Panc1 (cell line): Measurements from ENCODE around the gene DZIP1. TPM values are rescaled to one million over a fixed set of nuclear protein-coding genes. Genes with fewer than 3 reads are reported as not detected.

Source experiments
- ATAC-seq: fragments of 200-7000 bp; cut with Tn5 transposase; 2 replicates; pipeline ENCODE4 v1.9.1; 2020; ENCODE audit warnings: mild to moderate bottlenecking, moderate library complexity
- BruUV-seq: library from RNA; stranded (reverse); fragments of 400-500 nt; replicated peaks from 2 replicates; lab custom pipeline; 2021; lab: Mats Ljungman, UMichigan
- CTCF ChIA-PET: fragments of 300-600 bp; sonication (Branson Sonifier 250); formaldehyde crosslinking; loops from one replicate; lab custom pipeline; 2022; ENCODE audit warnings: antibody characterized with exemption; lab: Charles Lee
- POLR2A ChIA-PET: fragments of 300-600 bp; sonication (Branson Sonifier 250); formaldehyde crosslinking; loops from one replicate; lab custom pipeline; 2022; ENCODE audit warnings: antibody characterized with exemption; lab: Charles Lee
- DNase-seq: peaks from one replicate; pipeline ENCODE4 v3.0.0-alpha.2; 2010; ENCODE audit warnings: low read depth, low spot score
- H3K27ac ChIP-seq: 2 replicates; pipeline ENCODE4 v1.5.1; 2011; ENCODE audit warnings: mild to moderate bottlenecking, low read length, inconsistent platforms
- H3K27me3 ChIP-seq: fragments of 200-500 bp; sonication (Bioruptor generic); 2 replicates; pipeline ENCODE4 v1.6.0; 2014; ENCODE audit warnings: low read length, inconsistent platforms; ENCODE audit not compliant: control insufficient read depth, insufficient read depth
- H3K36me3 ChIP-seq: fragments of 200-500 bp; sonication (Bioruptor generic); 2 replicates; pipeline ENCODE4 v1.5.1; 2014; ENCODE audit warnings: inconsistent platforms, mild to moderate bottlenecking, low read length, moderate library complexity; ENCODE audit not compliant: control insufficient read depth, insufficient read depth
- H3K4me1 ChIP-seq: 2 replicates; pipeline ENCODE4 v1.5.1; 2011; ENCODE audit warnings: inconsistent platforms, mild to moderate bottlenecking, low read length, moderate library complexity; ENCODE audit not compliant: control insufficient read depth, insufficient read depth
- H3K4me3 ChIP-seq, 2 experiments: 2 replicates each; pipeline ENCODE4 v1.5.1; 2011 to 2012; ENCODE audit warnings: low read depth in 2 of 2, low read length in 2 of 2, mild to moderate bottlenecking in 2 of 2, inconsistent platforms in 1 of 2, moderate library complexity in 1 of 2
- H3K9me3 ChIP-seq: fragments of 200-500 bp; sonication (Bioruptor generic); 2 replicates; pipeline ENCODE4 v1.5.1; 2014; ENCODE audit warnings: low read depth, mild to moderate bottlenecking, inconsistent platforms, low read length, moderate library complexity; ENCODE audit not compliant: control insufficient read depth, insufficient read depth
- CTCF ChIP-seq: fragments of 450-650 bp; IDR thresholded peaks from 2 replicates; pipeline ENCODE4 v1.5.1; 2017; ENCODE audit warnings: mild to moderate bottlenecking
- POLR2AphosphoS5 ChIP-seq: IDR thresholded peaks from 2 replicates; pipeline ENCODE4 v1.6.1; 2012; ENCODE audit warnings: mild to moderate bottlenecking, low read depth, low read length, moderate library complexity
- REST ChIP-seq, 2 experiments: IDR thresholded peaks; 2 replicates each; pipeline ENCODE4 v1.6.1; 2011 to 2012; ENCODE audit warnings: low read depth in 2 of 2, control low read depth in 1 of 2, low read length in 1 of 2, mild to moderate bottlenecking in 1 of 2, moderate library complexity in 1 of 2; ENCODE audit not compliant: insufficient read depth in 1 of 2
- SIN3A ChIP-seq: IDR thresholded peaks from 2 replicates; pipeline ENCODE4 v1.6.1; 2012; ENCODE audit warnings: low read depth, mild to moderate bottlenecking, low read length, moderate library complexity, borderline replicate concordance; ENCODE audit not compliant: insufficient read depth
- TCF7L2 ChIP-seq: IDR thresholded peaks from 2 replicates; pipeline ENCODE4 v1.6.1; 2011; ENCODE audit warnings: mild to moderate bottlenecking, low read depth, low read length, inconsistent platforms
- in situ Hi-C: cut with HindIII; loops from 2 replicates; pipeline ENCODE4 v1.10.0; 2016; ENCODE audit warnings: low sequenced_read_pairs, low pct_unique_long_range_greater_than_20kb
- intact Hi-C: fragments of 100-400 bp; cut with micrococcal nuclease; formaldehyde crosslinking; loops from one replicate; pipeline ENCODE4 v1.10.0; 2022; ENCODE audit not compliant: unreplicated experiment
- total RNA-seq: library from RNA; stranded (reverse); gene quantifications from one replicate; pipeline ENCODE4 v1.2.1, GENCODE V29; 2021; ENCODE audit not compliant: unreplicated experiment

The DZIP1 gene
- total RNA-seq, 1 experiment from 2014 or later, result 22.9 TPM

DNA sequence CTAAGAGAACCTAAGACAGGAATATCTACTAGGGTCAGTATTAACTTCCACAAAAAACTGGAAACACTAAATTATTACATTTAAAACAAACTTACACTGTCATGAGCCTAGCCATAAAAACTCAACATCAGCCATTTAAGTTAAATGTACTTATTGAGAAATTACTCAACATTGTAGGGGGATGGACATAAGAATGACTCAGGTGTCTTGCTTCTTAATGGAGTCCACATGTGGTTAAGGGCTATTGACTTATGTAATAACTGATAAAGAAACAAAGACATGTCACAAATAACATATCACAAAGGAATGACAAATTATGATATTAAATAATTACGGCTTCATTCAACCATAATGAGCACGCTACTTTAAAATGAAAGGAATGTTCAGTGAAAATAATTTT lies 55.8 kb downstream of the DZIP1 start:
- Histone ChIP-seq H3K4me1 (no peaks in the 10 kb centered on the region), H3K36me3 (peaks cover 2% of the 10 kb centered on the region; the same call in 1 of the 2 replicates), H3K4me3 (no peak overlapping the region), H3K27me3 (no peaks in the 10 kb centered on the region), H3K27ac (no peak overlapping the region), H3K9me3 (no peaks in the 10 kb centered on the region)
- in situ Hi-C loops, result no loop called here
- DNase-seq, result no peak
- ChIA-PET POLR2A (no interaction called here), CTCF (no interaction called here)
- BruUV-seq, result no TSS peak
- no peak for TF ChIP-seq REST (IDR thresholded peaks at IDR 0.05; ENCODE audit: insufficient read depth in 1 of 2, low read depth in 2 of 2, low read length in 1 of 2)
- no peak for TF ChIP-seq TCF7L2
- TF ChIP-seq POLR2AphosphoS5, result no peak
- no peak for TF ChIP-seq SIN3A
- no peak for TF ChIP-seq CTCF
- ATAC-seq, result no peak
- intact Hi-C loops, result no loop called here

GRCh38 chr13:95588134-95588533 lies 56.4 kb downstream of the DZIP1 start:
- ChIA-PET CTCF (no interaction called here), POLR2A (no interaction called here)
- H3K27ac ChIP-seq, result no peak overlapping the region
- no peak for ATAC-seq
- TF ChIP-seq POLR2AphosphoS5 (no peak), TCF7L2 (no peak), CTCF (no peak), REST (IDR thresholded peaks at IDR 0.05; ENCODE audit: insufficient read depth in 1 of 2, low read depth in 2 of 2, low read length in 1 of 2) (no peak), SIN3A (no peak)
- H3K4me3 ChIP-seq, result no peak overlapping the region
- DNase-seq, result no peak
- H3K27me3 ChIP-seq, result no peaks in the 10 kb centered on the region
- H3K4me1 ChIP-seq, result no peaks in the 10 kb centered on the region
- peaks cover 2% of the 10 kb centered on the region; the same call in 1 of the 2 replicates for H3K36me3 ChIP-seq
- in situ Hi-C loops, result no loop called here
- no TSS peak for BruUV-seq
- intact Hi-C loops, result no loop called here
- H3K9me3 ChIP-seq, result no peaks in the 10 kb centered on the region
